ENCODE measurements around the gene YPEL4.
"Not testable (repeated sequence)": the region's sequence is repeated elsewhere in the genome, so short reads cannot be mapped to it uniquely, and the experiment has no call there.

DNA sequence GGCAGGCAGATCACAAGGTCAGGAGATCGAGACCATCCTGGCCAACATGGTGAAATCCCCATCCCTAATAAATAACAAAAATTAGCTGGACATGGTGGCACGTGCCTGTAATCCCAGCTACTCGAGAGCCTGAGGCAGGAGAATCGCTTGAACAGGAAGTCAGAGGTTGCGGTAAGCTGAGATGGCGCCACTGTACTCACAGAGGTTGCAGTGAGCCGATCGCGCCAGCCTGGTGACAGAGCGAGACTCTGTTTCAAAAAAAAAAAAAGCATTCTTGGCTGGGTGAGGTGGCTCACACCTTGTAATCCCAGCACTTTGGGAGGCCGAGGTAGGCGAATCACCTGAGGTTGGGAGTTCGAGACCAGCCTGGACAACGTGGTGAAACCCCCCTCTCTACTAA, 2.5 kb upstream of the YPEL4 start:
- not testable (repeated sequence) for TF ChIP-seq CTCF (conservative IDR thresholded peaks at IDR 0.05 in 1 of 2, IDR thresholded peaks at IDR 0.05 in 1 of 2; ENCODE audit: extremely low read depth in 1 of 2, insufficient read depth in 1 of 2, low read depth in 1 of 2, low read length in 2 of 2); EZH2 (IDR thresholded peaks at IDR 0.05; ENCODE audit: borderline replicate concordance, low read length)
